Measurements from ENCODE around the gene PTPN7. TPM values are rescaled to one million over a fixed set of nuclear protein-coding genes. Genes with fewer than 3 reads are reported as not detected.

PTPN7 gene
- total RNA-seq, 1 experiment from 2014 or later: not detected

DNA sequence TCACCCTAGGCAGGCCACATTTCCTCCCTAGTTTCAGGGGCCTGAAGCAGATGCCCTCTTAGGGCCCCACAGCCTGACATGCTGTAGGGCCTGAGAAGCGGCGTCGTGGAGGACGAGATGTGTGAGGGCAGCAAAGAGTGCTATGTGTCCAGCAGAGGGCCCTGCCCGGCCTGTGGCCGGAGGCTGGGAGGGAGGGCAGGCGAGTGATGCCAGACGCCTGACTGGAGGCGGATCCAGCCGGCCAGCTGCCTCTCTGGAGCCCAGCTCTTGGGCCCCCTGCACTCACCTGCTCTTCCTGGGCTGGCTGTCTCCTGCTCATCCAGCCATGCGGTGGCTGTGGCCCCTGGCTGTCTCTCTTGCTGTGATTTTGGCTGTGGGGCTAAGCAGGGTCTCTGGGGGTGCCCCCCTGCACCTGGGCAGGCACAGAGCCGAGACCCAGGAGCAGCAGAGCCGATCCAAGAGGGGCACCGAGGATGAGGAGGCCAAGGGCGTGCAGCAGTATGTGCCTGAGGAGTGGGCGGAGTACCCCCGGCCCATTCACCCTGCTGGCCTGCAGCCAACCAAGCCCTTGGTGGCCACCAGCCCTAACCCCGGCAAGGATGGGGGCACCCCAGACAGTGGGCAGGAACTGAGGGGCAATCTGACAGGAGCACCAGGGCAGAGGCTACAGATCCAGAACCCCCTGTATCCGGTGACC, 37.6 kb downstream of the PTPN7 start, which contains the start of gene GPR37L1:
Gene GPR37L1, plus strand, starts transcription at position 279 of the 697 bp plus-strand sequence. Its CDS starts 47 bp downstream, at position 326.
- intact Hi-C loops (cut with micrococcal nuclease): no loop called here
- Mint-ChIP-seq H3K4me1 (ENCODE audit: insufficient read depth, unreplicated experiment) (no peaks in the 10 kb centered on the region), H3K4me3 (ENCODE audit: unreplicated experiment) (no peak within 1 kb of the TSS), H3K36me3 (ENCODE audit: insufficient read depth, unreplicated experiment) (no peaks in the 10 kb centered on the region), H3K27me3 (ENCODE audit: insufficient read depth, unreplicated experiment) (peaks cover 17% of the 10 kb centered on the region), H3K9me3 (ENCODE audit: unreplicated experiment) (no peaks in the 10 kb centered on the region), H3K27ac (ENCODE audit: low read depth, unreplicated experiment) (no peak within 1 kb of the TSS)
- CTCF ChIA-PET: interaction anchor here (0.7 to 28.8 kb wide), 7 partner anchors 9 to 228 kb away, joined by 3 to 1380 read pairs (median 40); partner anchors contain the start of gene ELF3
- DNase-seq (ENCODE audit: unreplicated experiment): peak; percentile 30
- no TSS peak for BruUV-seq (replicated peaks)
- POLR2A ChIA-PET: interaction anchor here (0.7 to 1.7 kb wide), 4 partner anchors 9 to 137 kb away, joined by 3 to 5 read pairs (median 4); no protein-coding TSS in a partner anchor
- TF ChIP-seq, protein P1, sequence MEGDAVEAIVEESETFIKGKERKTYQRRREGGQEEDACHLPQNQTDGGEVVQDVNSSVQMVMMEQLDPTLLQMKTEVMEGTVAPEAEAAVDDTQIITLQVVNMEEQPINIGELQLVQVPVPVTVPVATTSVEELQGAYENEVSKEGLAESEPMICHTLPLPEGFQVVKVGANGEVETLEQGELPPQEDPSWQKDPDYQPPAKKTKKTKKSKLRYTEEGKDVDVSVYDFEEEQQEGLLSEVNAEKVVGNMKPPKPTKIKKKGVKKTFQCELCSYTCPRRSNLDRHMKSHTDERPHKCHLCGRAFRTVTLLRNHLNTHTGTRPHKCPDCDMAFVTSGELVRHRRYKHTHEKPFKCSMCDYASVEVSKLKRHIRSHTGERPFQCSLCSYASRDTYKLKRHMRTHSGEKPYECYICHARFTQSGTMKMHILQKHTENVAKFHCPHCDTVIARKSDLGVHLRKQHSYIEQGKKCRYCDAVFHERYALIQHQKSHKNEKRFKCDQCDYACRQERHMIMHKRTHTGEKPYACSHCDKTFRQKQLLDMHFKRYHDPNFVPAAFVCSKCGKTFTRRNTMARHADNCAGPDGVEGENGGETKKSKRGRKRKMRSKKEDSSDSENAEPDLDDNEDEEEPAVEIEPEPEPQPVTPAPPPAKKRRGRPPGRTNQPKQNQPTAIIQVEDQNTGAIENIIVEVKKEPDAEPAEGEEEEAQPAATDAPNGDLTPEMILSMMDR (IDR thresholded peaks at IDR 0.05; ENCODE audit: unreplicated experiment): peak; percentile 30

DNA sequence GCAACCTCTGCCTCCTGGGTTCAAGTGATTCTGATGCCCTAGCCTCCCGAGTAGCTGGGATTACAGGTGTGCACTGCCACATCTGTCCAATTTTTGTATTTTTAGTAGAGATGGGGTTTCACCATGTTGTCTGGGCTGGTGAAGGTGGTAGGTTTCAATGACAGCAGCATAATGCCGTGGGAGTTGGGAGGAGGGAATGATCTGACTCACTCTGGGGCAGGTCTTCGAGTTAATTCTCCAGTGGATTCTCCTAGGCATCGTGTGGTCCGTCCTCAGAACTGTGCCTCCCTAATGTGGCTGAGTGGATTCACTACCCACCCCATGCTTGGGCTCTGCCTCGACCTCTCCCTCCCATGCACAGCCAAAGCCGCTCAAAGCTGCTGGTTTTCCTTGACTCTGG, 39.4 kb downstream of the PTPN7 start:
- no peaks in the 10 kb centered on the region for H3K9me3 Mint-ChIP-seq (ENCODE audit: unreplicated experiment)
- ChIA-PET CTCF (interaction anchor here (0.8 to 28.8 kb wide), 9 partner anchors 11 to 244 kb away, joined by 3 to 1380 read pairs (median 49); partner anchors contain the start of genes ELF3 and RNPEP), POLR2A (interaction anchor here (0.6 to 1.1 kb wide), 5 partner anchors 15 to 398 kb away, joined by 3 to 4 read pairs (median 3); no protein-coding TSS in a partner anchor)
- no peaks in the 10 kb centered on the region for H3K4me1 Mint-ChIP-seq (ENCODE audit: insufficient read depth, unreplicated experiment)
- TF ChIP-seq, protein P1 (IDR thresholded peaks at IDR 0.05; ENCODE audit: unreplicated experiment): no peak
- no peak overlapping the region for H3K4me3 Mint-ChIP-seq (ENCODE audit: unreplicated experiment)
- H3K27ac Mint-ChIP-seq (ENCODE audit: low read depth, unreplicated experiment): no peak overlapping the region
- H3K36me3 Mint-ChIP-seq (ENCODE audit: insufficient read depth, unreplicated experiment): no peaks in the 10 kb centered on the region
- H3K27me3 Mint-ChIP-seq (ENCODE audit: insufficient read depth, unreplicated experiment): peaks cover 17% of the 10 kb centered on the region
- intact Hi-C loops (cut with micrococcal nuclease): no loop called here
- no TSS peak for BruUV-seq (replicated peaks)
- DNase-seq (ENCODE audit: unreplicated experiment): no peak

DNA sequence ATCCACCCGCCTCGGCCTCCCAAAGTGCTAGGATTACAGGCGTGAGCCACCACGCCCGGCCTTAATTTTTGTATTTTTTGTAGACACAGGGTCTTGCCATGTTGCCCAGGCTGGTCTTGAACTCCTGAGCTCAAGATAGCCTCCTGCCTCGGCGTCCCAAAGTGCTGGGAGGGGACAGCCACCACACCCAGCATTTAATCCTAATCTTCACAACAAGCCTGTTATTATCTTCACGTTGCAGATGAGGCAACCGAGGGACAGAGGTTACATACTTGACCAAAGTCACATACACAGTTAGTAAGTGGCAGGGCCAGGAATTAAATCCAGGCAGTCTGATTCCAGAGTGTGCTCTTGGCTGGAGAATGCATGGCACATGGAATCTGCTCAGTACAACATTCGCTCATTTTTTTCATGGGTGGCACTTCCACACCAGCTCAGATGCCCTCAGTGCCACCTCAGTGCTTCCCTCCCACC, 42.5 kb downstream of the PTPN7 start:
- TF ChIP-seq, protein P1 (IDR thresholded peaks at IDR 0.05; ENCODE audit: unreplicated experiment): no peak
- Mint-ChIP-seq H3K36me3 (ENCODE audit: insufficient read depth, unreplicated experiment) (no peaks in the 10 kb centered on the region), H3K27ac (ENCODE audit: low read depth, unreplicated experiment) (no peak overlapping the region), H3K27me3 (ENCODE audit: insufficient read depth, unreplicated experiment) (no peaks in the 10 kb centered on the region), H3K4me3 (ENCODE audit: unreplicated experiment) (no peak overlapping the region), H3K9me3 (ENCODE audit: unreplicated experiment) (no peaks in the 10 kb centered on the region), H3K4me1 (ENCODE audit: insufficient read depth, unreplicated experiment) (peaks cover 10% of the 10 kb centered on the region)
- BruUV-seq (replicated peaks): no TSS peak
- ChIA-PET CTCF (interaction anchor here (0.5 to 28.8 kb wide), 34 partner anchors 11 to 676 kb away, joined by 3 to 1380 read pairs (median 4); partner anchors contain the start of genes ELF3 and RNPEP), POLR2A (interaction anchor here (0.8 to 3.7 kb wide), 5 partner anchors 61 to 218 kb away, joined by 3 to 35 read pairs (median 7); partner anchors contain the start of gene ELF3)
- DNase-seq (ENCODE audit: unreplicated experiment): no peak
- intact Hi-C loops (cut with micrococcal nuclease): loop anchor here (5.0 kb wide), 1 partner anchor 241 kb away; no protein-coding TSS in a partner anchor

DNA sequence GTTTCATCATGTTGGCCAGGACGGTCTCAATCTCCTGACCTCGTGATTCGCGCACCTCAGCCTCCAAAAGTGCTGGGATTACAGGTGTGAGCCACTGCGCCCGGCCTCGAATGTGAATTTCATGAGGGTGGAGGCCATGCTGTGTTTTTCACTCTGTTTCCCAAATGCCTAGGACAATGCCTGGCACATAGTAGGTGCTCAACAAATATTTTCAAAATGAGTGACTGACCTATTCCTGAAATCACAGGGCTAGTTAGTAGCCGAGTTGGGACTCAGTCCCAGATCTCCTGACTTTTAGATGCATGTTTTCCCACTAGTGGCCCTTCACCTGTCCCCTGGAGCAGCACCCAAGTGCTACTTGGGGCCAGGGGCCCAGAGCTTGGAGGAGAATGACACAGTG, 44.1 kb downstream of the PTPN7 start:
- TF ChIP-seq, protein P1 (IDR thresholded peaks at IDR 0.05; ENCODE audit: unreplicated experiment): no peak
- no peaks in the 10 kb centered on the region for H3K36me3 Mint-ChIP-seq (ENCODE audit: insufficient read depth, unreplicated experiment)
- no peak for DNase-seq (ENCODE audit: unreplicated experiment)
- H3K27me3 Mint-ChIP-seq (ENCODE audit: insufficient read depth, unreplicated experiment): no peaks in the 10 kb centered on the region
- H3K4me3 Mint-ChIP-seq (ENCODE audit: unreplicated experiment): no peak overlapping the region
- CTCF ChIA-PET: interaction anchor here (0.5 to 28.8 kb wide), 3 partner anchors 109 to 239 kb away, joined by 4 to 1380 read pairs (median 4); partner anchors contain the start of gene ELF3
- intact Hi-C loops (cut with micrococcal nuclease): loop anchor here (5.0 kb wide), 1 partner anchor 239 kb away; no protein-coding TSS in a partner anchor
- H3K27ac Mint-ChIP-seq (ENCODE audit: low read depth, unreplicated experiment): no peak overlapping the region
- no peaks in the 10 kb centered on the region for H3K9me3 Mint-ChIP-seq (ENCODE audit: unreplicated experiment)
- POLR2A ChIA-PET: no interaction called here
- peaks cover 15% of the 10 kb centered on the region for H3K4me1 Mint-ChIP-seq (ENCODE audit: insufficient read depth, unreplicated experiment)
- BruUV-seq (replicated peaks): no TSS peak

All from MCF 10A (cell line).